SW 1271 (cell line): ENCODE data around the gene DLGAP1.
"Not testable (repeated sequence)": the region's sequence is repeated elsewhere in the genome, so short reads cannot be mapped to it uniquely, and the experiment has no call there.

Source experiments
- DNase-seq, 2 experiments: peaks; one replicate each; lab custom pipeline; 2025; lab: John Stamatoyannopoulos, UW

The DLGAP1 gene

DNA sequence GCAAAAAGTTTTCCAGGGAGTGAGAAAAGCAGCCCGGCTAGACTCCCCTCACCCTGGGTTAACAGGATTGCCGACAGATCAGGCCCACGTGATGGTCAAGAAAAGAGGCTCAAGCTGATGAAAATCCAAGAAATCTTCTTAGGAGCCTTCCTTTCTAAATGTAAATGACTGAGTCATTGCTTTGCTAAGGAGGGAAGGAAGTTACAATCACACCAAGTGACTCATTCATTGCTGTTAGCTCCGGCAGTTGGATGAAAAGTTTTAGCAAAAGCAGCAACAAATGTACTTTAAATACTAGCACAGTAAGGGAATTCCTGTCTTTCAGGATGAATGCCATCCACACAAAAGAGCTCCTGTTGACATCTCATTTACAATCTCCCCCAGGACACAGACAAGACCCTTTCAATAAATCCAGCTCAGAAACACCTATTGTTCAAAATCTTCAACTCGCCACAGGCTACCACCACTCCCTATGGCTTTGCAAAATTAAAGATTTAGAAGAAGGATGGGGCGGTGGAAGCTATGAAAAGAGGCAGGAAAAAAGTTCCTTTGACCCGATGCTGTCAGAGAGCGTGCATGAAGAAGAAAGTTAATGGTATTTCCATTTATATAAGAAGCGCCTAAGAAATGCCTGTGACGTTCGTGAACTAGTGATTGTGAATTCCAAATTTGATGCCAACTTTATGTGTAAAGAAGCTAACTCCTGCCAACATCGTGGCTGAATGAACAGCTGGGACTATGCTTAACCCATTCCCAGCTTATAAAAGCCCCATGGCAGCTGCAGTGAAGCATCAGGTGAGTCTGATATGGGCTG is 851.5 kb downstream of the DLGAP1 start:
- peak; percentile 88 to 95 for DNase-seq

DNA sequence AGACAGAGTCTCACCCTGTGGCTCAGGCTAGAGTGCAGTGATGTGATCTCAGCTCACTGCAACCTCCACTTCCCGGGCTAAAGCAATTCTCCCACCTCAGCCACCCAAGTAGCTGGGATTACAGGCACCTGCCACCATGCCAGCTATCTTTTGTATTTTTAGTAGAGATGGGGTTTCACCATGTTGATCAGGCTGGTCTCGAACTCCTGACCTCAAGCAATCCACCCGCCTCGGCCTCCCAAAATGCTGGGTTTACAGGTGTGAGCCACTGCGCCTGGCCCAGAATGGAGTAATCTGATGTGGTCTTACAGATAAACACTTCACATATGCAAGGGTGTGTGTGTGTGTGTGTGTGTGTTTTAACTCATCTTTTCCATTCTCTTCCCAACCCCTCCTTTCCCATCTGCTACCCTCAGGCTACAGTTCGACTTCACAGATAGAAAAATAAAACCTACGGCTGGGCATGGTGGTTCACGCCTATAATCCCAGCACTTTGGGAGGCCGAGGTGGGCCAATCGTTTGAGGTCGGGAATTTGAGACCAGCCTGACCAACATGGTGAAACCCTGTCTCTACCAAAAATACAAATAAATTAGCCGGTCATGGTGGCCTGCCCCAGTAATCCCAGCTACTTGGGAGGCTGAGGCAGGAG is 853.9 kb downstream of the DLGAP1 start:
- DNase-seq, result not testable (repeated sequence)

DNA sequence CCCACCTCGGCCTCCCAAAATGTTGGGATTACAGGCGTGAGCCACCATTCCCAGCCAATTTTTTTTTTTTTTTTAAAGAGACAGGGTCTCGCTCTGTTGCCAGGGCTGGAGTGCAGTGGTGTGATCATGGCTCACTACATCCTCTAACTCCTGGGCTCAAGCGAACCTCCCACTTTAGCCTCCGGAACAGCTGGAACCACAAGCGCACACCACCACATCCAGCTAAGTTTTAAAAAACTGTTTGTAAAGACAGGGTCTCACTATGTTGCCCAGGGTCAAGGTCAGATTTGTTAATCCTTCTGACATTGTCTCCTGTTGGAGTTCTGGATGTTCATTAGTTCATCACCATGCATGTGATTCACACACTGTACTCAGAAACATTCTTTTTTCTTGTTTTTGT is 855.2 kb downstream of the DLGAP1 start:
- no peak for DNase-seq

DNA sequence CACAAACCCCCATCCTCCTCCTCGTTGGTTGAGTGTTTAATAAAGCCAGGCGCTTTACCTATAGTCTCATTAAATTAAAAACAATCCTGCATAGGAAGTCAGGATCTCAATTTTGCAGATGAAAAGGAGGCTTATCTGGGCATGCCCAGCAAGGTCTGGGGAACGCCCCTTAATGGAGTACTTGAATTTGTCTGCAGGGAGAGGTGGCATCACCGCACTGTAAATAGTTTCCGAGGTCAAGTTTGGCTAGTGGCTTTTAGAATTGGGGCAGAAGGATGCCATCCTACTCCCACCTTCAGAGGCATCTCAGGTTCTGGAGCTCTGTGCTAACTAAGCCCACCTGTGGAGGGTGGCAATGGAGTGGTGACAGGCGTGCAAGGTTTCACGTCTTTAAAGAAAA is 855.9 kb downstream of the DLGAP1 start:
- DNase-seq, result no peak

DNA sequence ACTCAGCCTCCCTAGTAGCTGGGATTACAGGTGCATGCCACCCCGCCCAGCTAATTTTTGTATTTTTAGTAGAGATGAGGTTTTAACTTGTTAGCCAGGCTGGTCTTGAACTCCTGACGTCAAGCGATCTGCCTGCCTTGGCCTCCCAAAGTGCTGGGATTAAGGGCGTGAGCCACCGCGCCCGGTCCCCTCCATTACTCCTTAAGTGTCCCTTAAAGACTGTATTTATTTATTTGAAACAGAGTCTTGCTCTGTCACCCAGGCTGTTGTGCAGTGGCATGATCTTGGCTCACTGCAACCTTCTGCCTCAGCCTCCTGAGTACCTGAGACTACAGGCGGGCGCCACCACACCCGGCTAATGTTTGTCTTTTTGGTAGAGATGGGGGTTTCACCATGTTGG is 856.5 kb downstream of the DLGAP1 start:
- no peak for DNase-seq

DNA sequence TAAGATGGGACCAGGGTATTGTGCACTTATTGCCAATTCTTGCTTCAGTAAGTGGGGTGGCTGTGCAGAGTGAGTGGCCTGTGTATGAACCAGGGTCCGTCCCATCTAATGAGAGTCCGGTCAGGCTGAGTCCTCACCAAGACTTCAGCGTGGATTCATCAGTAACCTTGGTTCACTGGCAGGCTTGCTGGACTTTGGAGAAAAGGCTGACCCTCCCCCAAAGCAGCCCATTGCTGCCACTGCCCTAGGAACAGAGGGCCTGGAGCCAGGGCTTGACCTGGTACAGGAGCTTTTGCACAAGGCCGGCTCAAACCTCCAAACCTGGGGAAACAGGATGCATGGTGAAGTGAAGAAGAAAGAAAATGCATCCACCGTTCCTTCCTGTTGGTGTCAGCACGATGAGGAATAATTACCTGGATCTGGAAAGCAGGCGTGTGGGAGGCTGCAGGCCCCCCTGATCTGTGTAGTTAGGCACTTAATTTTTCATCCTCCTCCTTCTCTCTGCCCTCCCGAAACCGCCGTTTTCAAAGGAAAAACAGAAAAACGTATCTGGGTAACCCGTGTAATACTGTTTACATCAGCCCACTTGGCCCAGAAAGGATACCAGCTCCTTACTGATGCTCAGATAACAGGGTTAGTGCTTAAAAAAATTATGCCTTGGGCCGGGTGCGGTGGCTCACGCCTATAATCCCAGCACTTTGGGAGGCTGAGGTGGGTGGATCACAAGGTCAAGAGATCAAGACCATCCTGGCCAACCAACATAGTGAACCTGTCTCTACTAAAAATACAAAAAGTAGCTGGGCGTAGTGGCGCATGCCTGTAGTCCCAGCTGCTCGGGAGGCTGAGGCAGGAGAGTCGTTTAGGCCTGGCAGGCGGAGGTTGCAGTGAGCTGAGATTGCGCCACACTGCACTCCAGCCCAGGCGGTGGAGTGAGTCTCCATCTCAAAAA is 857.4 kb downstream of the DLGAP1 start:
- DNase-seq, result no peak

DNA sequence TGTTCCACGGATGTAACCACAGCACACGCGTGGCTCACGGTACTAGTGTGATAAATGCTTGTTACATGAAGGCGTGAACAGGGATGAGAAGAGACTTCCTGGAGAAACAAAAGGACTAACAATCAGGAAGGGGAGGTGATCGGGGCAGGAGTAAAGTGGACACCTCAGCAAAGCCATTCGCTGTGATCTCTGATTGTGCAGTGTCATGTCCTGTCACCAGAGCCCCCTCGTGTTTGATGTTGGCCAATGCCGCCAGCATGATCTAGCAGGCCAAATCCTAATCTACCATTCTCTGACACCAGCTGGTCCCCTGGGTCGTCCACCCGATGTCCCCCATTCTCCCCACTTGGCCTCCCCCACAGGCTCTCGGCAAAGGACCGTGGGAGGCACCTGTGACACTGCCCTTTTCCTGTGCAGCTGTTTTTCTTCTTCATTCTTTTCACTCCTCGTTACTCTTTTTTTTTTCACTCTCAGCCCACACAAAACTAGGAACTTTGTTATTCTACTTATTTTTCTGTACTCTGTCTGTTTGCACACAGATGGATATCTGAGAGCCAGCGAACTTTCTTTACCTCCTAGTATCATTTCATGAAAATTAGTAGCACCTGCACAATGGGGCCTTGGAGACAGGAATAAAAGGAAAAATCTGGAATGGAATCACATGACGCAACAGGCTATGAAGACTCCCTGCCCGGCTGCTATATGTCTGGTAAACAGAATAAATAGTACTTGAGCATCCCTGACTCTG is 858.3 kb downstream of the DLGAP1 start:
- DNase-seq, result peak; percentile 22 to 75

DNA sequence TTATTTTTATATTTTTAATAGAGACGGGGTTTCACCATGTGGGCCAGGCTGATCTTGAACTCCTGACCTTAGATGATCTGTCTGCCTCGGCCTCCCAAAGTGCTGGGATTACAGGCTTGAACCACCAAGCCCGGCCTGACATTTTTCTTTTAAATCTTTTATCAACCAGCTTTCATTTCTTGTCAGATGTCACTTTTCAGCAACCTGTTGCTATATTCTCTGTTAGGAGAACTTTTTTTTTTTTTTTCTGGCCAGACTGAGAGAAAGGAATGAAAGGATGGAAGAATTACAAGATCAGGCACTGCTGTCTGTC is 858.8 kb downstream of the DLGAP1 start:
- DNase-seq, result no peak

DNA sequence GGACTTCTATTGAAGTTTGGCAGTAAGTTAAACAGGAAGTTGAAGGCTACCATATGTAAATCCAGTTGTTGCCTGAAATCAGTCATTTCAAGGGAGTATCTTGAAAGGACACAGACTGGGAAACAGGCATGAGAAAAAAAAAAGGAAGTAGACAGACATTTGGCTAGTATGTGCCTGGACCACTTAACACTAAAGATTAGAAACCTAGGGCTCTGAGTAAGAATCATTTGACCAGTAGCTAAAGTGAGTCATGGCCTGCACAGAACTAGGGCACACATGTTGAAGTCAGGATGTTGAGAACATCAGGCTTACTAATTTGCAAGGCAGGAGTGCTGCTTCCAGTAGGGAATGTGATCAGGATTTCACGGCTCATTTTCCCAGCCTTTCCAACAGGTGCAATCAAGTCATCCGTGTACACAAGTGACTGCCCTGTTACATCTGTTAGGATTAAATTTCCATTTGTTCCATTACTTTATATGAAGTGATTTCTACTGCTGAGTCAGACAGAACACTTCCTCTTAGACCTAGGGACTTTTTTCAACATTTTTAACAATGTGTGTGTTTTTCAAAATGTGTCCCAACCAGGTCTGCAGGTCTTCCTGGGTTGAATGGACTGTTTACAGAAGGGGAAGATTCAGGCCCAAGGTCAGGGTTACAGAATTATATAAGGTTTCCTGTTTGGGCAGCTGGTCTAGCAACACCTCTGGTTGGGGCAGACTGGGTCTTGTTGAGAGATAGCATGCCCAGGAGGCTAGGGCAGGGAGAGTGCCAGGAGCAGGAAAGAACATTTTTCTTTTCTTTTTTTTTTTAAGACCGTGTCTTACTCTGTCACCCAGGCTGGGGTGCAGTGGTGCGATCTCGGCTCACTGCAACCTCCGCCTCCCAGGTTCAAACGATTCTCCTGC is 859.5 kb downstream of the DLGAP1 start:
- peak; percentile 19 to 68 for DNase-seq

DNA sequence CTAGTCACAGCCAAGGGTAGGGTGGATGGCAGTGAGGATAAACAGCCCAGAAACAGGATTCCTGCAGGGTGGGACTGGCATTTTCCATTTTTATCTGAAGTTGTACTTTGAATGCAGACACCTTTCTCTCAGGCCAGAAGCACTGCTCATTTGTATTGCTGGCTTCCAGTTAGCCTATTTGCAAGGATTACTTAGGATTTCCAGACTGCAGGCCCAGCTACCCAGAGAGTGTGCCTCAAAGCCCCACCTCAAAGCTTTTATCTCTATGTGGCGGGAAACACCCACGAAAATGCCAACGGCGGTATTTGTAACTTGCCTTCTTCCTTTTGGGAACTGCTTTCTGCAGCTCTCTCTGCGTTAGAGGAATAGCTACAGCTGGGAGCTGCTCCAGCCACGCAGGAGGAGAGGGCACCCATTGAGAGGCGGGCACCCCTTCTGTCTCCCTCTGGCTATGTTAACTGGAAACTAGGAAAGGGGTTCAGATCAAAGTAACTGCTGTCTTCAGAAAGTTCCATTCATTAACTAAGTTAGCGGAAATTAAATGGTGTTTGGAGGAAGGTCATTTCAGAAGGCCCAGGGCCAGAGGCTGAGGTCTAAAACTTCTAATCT is 860.2 kb downstream of the DLGAP1 start:
- DNase-seq, result peak in 1 of 2 experiments; percentile 50

DNA sequence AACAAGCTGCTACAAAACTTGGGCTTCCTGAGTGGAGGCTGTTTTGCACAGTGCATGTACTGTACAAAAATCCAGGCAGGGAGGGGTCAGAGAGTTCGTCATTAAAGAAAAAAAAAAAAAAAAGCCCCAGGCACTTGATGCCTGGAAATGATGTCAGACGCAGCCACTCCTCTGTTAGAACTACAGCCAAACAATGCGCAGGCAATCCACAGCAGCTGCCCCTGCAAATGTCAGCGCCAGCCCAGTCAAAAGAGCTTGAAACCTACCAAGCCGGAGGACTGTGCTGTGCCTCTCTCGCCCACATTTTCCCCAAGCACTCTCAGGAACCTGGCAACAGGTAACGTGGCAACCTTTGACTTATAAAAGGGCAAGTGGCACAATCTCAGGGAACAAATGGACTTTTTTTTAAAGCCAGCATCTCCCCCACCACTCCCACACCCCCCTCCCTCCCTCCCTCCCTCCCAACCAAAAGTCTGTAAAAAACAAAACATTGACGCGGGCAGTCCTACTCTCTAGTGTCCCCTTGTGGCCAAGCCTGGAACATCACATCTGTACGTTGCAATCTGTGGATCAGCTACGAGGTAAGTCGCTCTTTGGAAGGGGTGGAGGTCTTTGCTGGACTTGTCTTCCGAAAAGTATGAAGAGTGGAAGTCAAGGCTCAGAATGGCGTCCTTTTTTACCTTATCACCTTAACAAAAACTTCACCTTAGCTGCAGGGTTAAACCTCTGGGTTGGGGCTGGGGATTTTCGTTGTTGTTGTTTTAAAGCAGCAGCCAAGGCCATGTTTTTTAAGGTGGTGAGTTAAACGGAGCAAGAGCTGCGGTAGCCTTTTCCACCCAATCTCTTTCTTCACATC is 861.0 kb downstream of the DLGAP1 start:
- DNase-seq, result peak; percentile 61 to 90

DNA sequence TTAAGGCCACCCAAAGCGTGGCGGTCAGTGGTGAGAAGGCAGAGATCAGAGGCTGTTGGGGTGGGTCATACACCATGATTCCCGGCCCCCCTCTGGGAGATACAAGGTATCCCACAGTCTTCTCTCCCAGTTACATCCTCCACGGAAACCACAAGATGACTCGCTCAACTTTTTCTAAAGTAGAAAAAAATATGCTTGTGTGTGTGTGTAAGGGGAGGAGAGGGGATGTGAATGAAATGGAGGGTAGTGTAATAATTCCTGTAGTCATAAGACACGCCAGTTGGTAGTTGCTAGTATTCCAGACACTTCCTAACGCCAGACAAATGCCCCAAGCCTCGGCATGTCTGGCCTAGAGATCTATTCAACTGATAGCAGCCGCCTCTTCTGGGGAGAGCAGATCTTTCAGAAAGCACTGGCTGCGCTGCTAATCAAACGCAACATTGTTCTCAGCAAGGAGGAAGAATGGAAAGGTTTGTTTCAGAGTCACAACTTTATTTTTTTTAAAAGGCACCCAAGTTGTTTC is 861.7 kb downstream of the DLGAP1 start:
- DNase-seq, result peak; percentile 21 to 77

DNA sequence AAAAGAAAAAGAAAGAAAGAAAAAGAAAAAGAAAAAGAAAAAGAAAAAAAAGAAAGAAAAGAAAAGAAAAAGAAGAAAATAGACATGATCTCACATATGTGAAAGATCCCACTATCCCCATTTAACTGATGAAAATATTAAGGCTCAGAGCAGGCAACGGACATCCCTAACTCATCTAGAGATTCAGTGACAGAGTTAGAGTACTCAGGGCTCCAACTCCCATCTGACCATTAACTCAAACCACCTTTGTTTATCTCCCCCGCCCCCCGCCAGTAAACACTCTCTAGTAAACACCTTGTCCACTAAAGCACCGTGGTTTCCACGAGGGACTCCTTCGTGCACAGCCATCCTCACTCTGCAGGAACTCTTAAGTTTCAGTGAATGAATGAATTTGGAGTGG is 862.2 kb downstream of the DLGAP1 start:
- DNase-seq, result no peak

DNA sequence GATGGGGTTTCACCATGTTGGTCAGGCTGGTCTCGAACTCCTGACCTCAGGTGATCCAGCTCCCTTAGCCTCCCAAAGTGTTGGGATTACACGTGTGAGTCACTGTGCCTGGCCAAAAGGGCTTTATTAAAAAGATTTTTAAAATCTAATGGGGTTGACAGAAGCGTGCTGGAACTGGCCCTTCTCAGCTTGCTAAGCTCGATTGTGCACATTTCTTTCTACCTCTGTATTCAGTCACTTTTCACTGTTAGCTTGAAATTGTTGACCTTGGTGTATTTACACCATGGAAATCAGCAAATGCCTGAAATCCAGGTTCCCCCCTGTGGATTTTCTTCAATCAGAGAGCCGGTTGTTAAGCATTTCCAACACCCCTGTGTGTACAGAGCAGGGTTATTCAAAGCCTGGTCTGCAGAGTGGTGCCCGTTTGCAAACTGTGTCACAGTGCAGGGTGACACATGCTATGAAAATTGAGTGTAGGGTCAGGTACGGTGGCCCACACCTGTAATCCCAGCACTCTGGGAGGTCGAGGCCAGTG is 864.9 kb downstream of the DLGAP1 start:
- DNase-seq, result no peak

DNA sequence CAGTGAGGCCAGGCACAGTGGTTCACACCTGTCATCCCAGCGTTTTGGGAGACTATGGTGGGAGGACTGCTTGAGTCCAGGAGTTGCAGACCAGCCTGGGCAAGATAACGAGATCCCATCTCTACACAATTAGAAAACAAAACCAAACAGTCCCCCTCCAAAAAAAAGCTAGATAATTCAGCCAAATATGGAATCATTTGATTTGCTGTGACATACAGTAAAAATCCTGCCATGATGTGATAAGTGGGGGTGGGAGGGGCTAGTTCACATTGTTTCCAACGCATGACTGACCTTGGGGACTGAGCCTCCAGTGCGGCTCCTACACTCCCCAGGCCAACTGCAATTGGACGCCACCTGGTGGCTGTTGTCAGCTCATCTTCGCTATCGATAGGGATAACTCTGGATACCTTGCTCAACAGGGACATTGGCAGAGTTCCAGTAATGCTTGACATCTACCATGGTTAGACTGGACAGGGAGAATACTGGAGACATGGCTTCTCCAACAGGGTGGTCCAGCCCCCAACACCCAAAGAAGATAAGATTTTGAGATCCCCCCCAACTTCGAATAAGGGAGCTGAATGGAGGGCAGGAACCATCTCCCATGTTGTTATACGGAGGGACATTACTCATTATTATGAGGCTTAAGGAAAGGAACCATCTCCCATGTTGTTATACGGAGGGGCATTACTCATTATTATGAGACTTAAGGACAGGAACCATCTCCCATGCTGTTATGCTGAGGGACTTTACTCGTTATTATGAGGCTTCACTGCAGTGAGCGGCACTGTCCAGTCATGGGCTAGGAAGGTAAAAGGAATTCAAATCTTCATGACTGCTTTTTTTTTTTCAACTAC is 869.2 kb downstream of the DLGAP1 start:
- peak; percentile 42 to 61 for DNase-seq

DNA sequence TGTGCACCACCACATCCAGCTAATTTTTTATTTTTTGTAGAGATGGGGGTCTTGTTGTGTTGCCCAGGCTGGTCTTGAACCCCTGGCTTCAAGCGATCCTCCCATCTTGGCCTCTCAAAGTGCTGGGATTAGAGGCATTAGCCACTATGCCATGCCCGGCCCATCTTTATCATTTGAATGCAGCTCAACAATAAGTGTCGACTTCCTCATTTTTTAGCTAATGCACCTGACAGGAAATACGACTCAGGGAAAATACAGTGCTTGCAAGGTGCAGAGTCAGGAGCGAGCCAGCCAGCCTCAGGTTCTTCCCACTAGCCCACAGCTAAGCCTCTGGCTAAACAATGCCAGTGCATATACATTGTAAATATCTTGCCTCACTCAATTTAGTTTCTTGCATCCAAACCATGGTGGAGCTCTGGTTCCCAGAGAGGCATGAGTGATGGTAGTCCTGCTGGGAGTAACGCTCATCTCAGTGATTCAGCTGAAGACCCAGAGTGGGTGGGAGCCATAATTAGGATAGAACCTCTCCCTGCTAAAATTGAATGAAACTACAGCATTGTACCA is 870.1 kb downstream of the DLGAP1 start:
- no peak for DNase-seq

DNA sequence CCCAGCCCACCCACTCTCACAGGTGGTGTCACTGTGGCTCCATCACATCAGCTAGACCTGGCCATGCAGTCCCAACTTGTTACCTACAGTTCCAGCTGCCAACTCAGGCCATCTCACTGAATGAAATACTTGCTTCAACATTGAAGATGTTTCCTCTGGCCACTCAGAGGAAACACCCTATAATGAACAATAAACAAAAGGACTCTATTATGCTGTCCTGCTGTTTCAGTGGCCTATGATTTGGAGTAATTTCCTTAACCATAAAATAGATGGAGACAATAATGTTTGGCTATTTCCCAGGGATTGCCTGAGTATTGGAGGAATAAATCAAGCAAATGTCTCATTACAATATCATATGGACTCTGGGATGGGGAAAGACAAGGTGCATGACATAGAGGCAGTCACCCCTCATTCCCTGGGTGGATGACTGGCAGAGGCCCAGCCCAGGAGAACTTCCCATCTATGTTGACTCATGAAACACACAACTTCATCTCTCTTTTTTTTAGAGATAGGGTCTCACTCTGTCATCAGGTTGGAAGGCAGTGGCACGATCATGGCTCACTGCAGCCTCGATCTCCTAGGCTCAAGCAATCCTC is 870.7 kb downstream of the DLGAP1 start:
- DNase-seq, result no peak
